LNCaP clone FGC (cell line): ENCODE results near the gene ZNF579.

Source experiments
- DNase-seq: peaks from one replicate; pipeline ENCODE4 v3.0.0-alpha.2; 2011; ENCODE audit warnings: low read depth
- H3K4me3 ChIP-seq: 2 replicates; pipeline ENCODE4 v1.5.1; 2011; ENCODE audit warnings: mild to moderate bottlenecking, low read depth, low read length, control low read depth
- CTCF ChIP-seq: IDR thresholded peaks from 2 replicates; pipeline ENCODE4 v1.5.1; 2012; ENCODE audit warnings: mild to moderate bottlenecking; ENCODE audit not compliant: control insufficient read depth, insufficient read depth; ENCODE audit errors: extremely low read depth

ZNF579 gene

GRCh38 chr19:55622242-55622969 lies 41.8 kb upstream of the ZNF579 start:
- no peak for DNase-seq
- no peak for TF ChIP-seq CTCF
- no peak overlapping the region for H3K4me3 ChIP-seq

GRCh38 chr19:55621673-55622231 lies 41.1 kb upstream of the ZNF579 start:
- H3K4me3 ChIP-seq: no peak overlapping the region
- no peak for DNase-seq
- TF ChIP-seq CTCF: no peak

- DNase-seq: no peak
- TF ChIP-seq CTCF: no peak
- no peak overlapping the region for H3K4me3 ChIP-seq
These were observed 40.6 kb upstream of the ZNF579 start for GRCh38 chr19:55621205-55621672.

- TF ChIP-seq CTCF: no peak
- no peak overlapping the region for H3K4me3 ChIP-seq
- DNase-seq: no peak
These were observed 40.0 kb upstream of the ZNF579 start for GRCh38 chr19:55620410-55621204.

GRCh38 chr19:55619286-55619685 lies 38.6 kb upstream of the ZNF579 start:
- no peak for TF ChIP-seq CTCF
- H3K4me3 ChIP-seq: no peak overlapping the region
- DNase-seq: no peak

- DNase-seq: no peak
- H3K4me3 ChIP-seq: no peak overlapping the region
- no peak for TF ChIP-seq CTCF
These were observed 37.8 kb upstream of the ZNF579 start for GRCh38 chr19:55618426-55618825.
